ENCODE measurements around the gene SPEM2. TPM values are rescaled to one million over a fixed set of nuclear protein-coding genes. Genes with fewer than 3 reads are reported as not detected.

Gene SPEM2
- total RNA-seq, 3 donors from 2014 or later, result not detected

GRCh38 chr17:7476951-7477350 lies 51.5 kb downstream of the SPEM2 start:
- no peaks in the 10 kb centered on the region for H3K9me3 Mint-ChIP-seq
- peak overlapping the region; percentile 89 for H3K4me3 Mint-ChIP-seq
- ATAC-seq (no peak), DNase-seq (no peak)
- no peaks in the 10 kb centered on the region for H3K27me3 Mint-ChIP-seq (ENCODE audit: low read depth)
- peaks cover 55% of the 10 kb centered on the region for H3K4me1 Mint-ChIP-seq (ENCODE audit: low read depth)
- H3K36me3 Mint-ChIP-seq (ENCODE audit: insufficient read depth), result no peaks in the 10 kb centered on the region

Other genes with a start within 250 kb of the SPEM2 start
- 1 to 10 TPM in 2 of 3 donors, under 1 TPM in 1; 0.63 to 1.3 (median 1.1) TPM for gene ASGR1, start 246.2 kb upstream of the SPEM2 start, total RNA-seq
- gene DLG4, start 205.8 kb upstream of the SPEM2 start, total RNA-seq, result 1 to 10 TPM; 4.2 to 6.5 (median 5.7) TPM
- gene ACADVL, start 205.7 kb upstream of the SPEM2 start, total RNA-seq, result 100 to 1,000 TPM; 161 to 222 (median 174) TPM
- gene DVL2, start 191.1 kb upstream of the SPEM2 start, total RNA-seq, result 10 to 100 TPM; 62.9 to 65.3 (median 63.2) TPM
- 10 to 100 TPM; 42.6 to 47.6 (median 43.0) TPM for gene PHF23, start 186.2 kb upstream of the SPEM2 start, total RNA-seq
- 100 to 1,000 TPM; 114 to 136 (median 133) TPM for gene GABARAP, start 183.2 kb upstream of the SPEM2 start, total RNA-seq
- gene CTDNEP1, start 173.9 kb upstream of the SPEM2 start, total RNA-seq, result 100 to 1,000 TPM; 190 to 210 (median 196) TPM
- 100 to 1,000 TPM; 107 to 138 (median 117) TPM for gene ELP5, start 173.4 kb upstream of the SPEM2 start, total RNA-seq
- 1 to 10 TPM in 2 of 3 donors, under 1 TPM in 1; 0.65 to 1.8 (median 1.7) TPM for gene CLDN7, start 163.1 kb upstream of the SPEM2 start, total RNA-seq
- under 1 TPM; 0.16 to 0.58 (median 0.24) TPM for gene SLC2A4, start 143.9 kb upstream of the SPEM2 start, total RNA-seq
- gene YBX2, start 131.0 kb upstream of the SPEM2 start, total RNA-seq, result under 1 TPM in 1 of 3 donors, not detected in 2; 0.18 TPM
- 1,000 to 10,000 TPM; 1,821 to 1,965 (median 1,822) TPM for gene EIF5A, start 118.0 kb upstream of the SPEM2 start, total RNA-seq
- 10 to 100 TPM; 80.6 to 92.8 (median 87.1) TPM for gene GPS2, start 110.3 kb upstream of the SPEM2 start, total RNA-seq
- 10 to 100 TPM; 73.1 to 88.0 (median 82.4) TPM for gene NEURL4, start 96.3 kb upstream of the SPEM2 start, total RNA-seq
- gene ACAP1, start 89.1 kb upstream of the SPEM2 start, total RNA-seq, result 100 to 1,000 TPM; 119 to 126 (median 123) TPM
- gene KCTD11, start 73.5 kb upstream of the SPEM2 start, total RNA-seq, result 1 to 10 TPM; 1.6 to 2.3 (median 1.6) TPM
- not detected for gene TMEM95, start 70.5 kb upstream of the SPEM2 start, total RNA-seq
- gene TNK1, start 44.5 kb upstream of the SPEM2 start, total RNA-seq, result 1 to 10 TPM; 5.6 to 7.4 (median 6.0) TPM
- gene PLSCR3, start 31.1 kb upstream of the SPEM2 start, total RNA-seq, result 10 to 100 TPM; 67.7 to 69.1 (median 68.9) TPM
- 10 to 100 TPM; 29.9 to 33.4 (median 32.0) TPM for gene TMEM256, start 21.5 kb upstream of the SPEM2 start, total RNA-seq
- gene NLGN2, start 17.8 kb upstream of the SPEM2 start, total RNA-seq, result 1 to 10 TPM; 4.9 to 6.4 (median 5.9) TPM
- gene SPEM1, start 5.3 kb upstream of the SPEM2 start, total RNA-seq, result not detected
- gene SPEM3, start 3.2 kb downstream of the SPEM2 start, total RNA-seq, result not detected
- gene TMEM102, start 9.8 kb downstream of the SPEM2 start, total RNA-seq, result 10 to 100 TPM; 11.8 to 13.9 (median 12.0) TPM
- gene FGF11, start 13.9 kb downstream of the SPEM2 start, total RNA-seq, result under 1 TPM; 0.19 to 0.32 (median 0.28) TPM
- gene CHRNB1, start 19.4 kb downstream of the SPEM2 start, total RNA-seq, result 1 to 10 TPM; 3.9 to 4.6 (median 4.3) TPM
- gene ZBTB4, start 54.0 kb downstream of the SPEM2 start, total RNA-seq, result 10 to 100 TPM; 16.0 to 18.0 (median 17.5) TPM
- not detected for gene SLC35G6, start 55.8 kb downstream of the SPEM2 start, total RNA-seq
- gene POLR2A, start 58.8 kb downstream of the SPEM2 start, total RNA-seq, result 100 to 1,000 TPM; 184 to 188 (median 188) TPM
- gene TNFSF12, start 123.4 kb downstream of the SPEM2 start, total RNA-seq, result 1 to 10 TPM; 4.6 to 6.5 (median 6.1) TPM
- 1 to 10 TPM in 2 of 3 donors, under 1 TPM in 1; 0.98 to 1.4 (median 1.3) TPM for gene TNFSF13, start 133.1 kb downstream of the SPEM2 start, total RNA-seq
- 100 to 1,000 TPM; 138 to 153 (median 146) TPM for gene SENP3, start 136.3 kb downstream of the SPEM2 start, total RNA-seq
- gene CD68, start 154.0 kb downstream of the SPEM2 start, total RNA-seq, result 1 to 10 TPM; 4.8 to 5.3 (median 4.9) TPM
- gene MPDU1, start 158.2 kb downstream of the SPEM2 start, total RNA-seq, result 100 to 1,000 TPM; 110 to 134 (median 114) TPM
- under 1 TPM; 0.20 to 0.38 (median 0.24) TPM for gene SOX15, start 164.5 kb downstream of the SPEM2 start, total RNA-seq
- gene FXR2, start 189.3 kb downstream of the SPEM2 start, total RNA-seq, result 10 to 100 TPM; 53.7 to 57.6 (median 54.2) TPM
- gene SAT2, start 202.2 kb downstream of the SPEM2 start, total RNA-seq, result 10 to 100 TPM; 14.9 to 18.1 (median 16.8) TPM
- not detected for gene SHBG, start 204.5 kb downstream of the SPEM2 start, total RNA-seq
- gene ATP1B2, start 225.3 kb downstream of the SPEM2 start, total RNA-seq, result under 1 TPM; 0.10 to 0.24 (median 0.13) TPM

Measured in activated T-cell treated with anti-CD3 and anti-CD28 coated beads, Interleukin-2, amount 50 U/mL, for 4 hours (primary cell).